ENCODE measurements around the gene TIE1.

DNA sequence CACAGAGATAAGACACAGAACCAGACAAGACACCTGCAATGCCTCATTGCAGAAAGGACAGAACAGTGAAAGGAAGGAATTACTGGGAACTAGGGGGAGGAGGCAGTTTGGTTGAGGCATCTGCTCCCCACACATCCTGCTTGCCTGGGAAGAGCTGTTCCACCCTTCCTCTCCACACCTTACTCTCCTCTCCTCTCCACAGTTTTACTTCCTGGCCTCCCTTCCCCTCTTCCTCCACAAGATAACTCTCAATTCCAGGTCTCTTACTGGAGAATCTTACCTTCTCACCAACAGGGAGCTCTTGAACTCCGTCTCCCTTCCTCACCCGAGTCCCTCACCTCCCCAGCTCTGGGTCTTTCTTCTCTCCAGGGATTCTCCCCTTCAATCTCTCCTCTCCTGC lies 64.9 kb downstream of the TIE1 start:
- TF ChIP-seq, protein P1, sequence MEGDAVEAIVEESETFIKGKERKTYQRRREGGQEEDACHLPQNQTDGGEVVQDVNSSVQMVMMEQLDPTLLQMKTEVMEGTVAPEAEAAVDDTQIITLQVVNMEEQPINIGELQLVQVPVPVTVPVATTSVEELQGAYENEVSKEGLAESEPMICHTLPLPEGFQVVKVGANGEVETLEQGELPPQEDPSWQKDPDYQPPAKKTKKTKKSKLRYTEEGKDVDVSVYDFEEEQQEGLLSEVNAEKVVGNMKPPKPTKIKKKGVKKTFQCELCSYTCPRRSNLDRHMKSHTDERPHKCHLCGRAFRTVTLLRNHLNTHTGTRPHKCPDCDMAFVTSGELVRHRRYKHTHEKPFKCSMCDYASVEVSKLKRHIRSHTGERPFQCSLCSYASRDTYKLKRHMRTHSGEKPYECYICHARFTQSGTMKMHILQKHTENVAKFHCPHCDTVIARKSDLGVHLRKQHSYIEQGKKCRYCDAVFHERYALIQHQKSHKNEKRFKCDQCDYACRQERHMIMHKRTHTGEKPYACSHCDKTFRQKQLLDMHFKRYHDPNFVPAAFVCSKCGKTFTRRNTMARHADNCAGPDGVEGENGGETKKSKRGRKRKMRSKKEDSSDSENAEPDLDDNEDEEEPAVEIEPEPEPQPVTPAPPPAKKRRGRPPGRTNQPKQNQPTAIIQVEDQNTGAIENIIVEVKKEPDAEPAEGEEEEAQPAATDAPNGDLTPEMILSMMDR (IDR thresholded peaks at IDR 0.05; ENCODE audit: low read depth, low read length) = no peak
- TF ChIP-seq POLR2A (IDR thresholded peaks at IDR 0.05; ENCODE audit: extremely low read depth, insufficient read length) = no peak
- no peak for TF ChIP-seq MAX (IDR thresholded peaks at IDR 0.05; ENCODE audit: low read depth, low read length)

Data from NB4 (cell line).